Loucy (cell line): ENCODE data around the gene USP20.

Source experiments
- H2AFZ ChIP-seq: fragments of 200-600 bp; sonication (generic); 2 replicates; pipeline ENCODE4 v1.6.0; 2016; ENCODE audit warnings: antibody characterized with exemption, mild to moderate bottlenecking, low read length, moderate library complexity
- H3F3A ChIP-seq: fragments of 200-600 bp; 2 replicates; pipeline ENCODE4 v1.6.0; 2016; ENCODE audit warnings: antibody characterized with exemption, low read depth, mild to moderate bottlenecking
- H3K27me3 ChIP-seq: fragments of 200-600 bp; sonication (generic); 2 replicates; pipeline ENCODE4 v1.6.1; 2014; ENCODE audit warnings: low read length, mild to moderate bottlenecking; ENCODE audit not compliant: insufficient read depth, poor library complexity, severe bottlenecking
- H3K36me3 ChIP-seq: fragments of 200-600 bp; sonication (generic); 2 replicates; pipeline ENCODE4 v1.6.1; 2016; ENCODE audit warnings: low read length; ENCODE audit not compliant: insufficient read depth
- H3K4me1 ChIP-seq: fragments of 200-600 bp; sonication (generic); 2 replicates; pipeline ENCODE4 v1.5.1; 2014; ENCODE audit warnings: low read length, mild to moderate bottlenecking; ENCODE audit not compliant: insufficient read depth, poor library complexity, severe bottlenecking
- H3K4me2 ChIP-seq: fragments of 200-600 bp; sonication (generic); 2 replicates; pipeline ENCODE4 v1.6.0; 2014; ENCODE audit warnings: antibody characterized with exemption, low read length, low read depth, mild to moderate bottlenecking; ENCODE audit not compliant: poor library complexity, severe bottlenecking
- H3K4me3 ChIP-seq: fragments of 200-600 bp; sonication (generic); 2 replicates; pipeline ENCODE4 v1.5.1; 2014; ENCODE audit warnings: low read length, mild to moderate bottlenecking, mixed read lengths; ENCODE audit not compliant: poor library complexity, severe bottlenecking
- H3K79me2 ChIP-seq: fragments of 200-600 bp; sonication (generic); 2 replicates; pipeline ENCODE4 v1.6.1; 2014; ENCODE audit warnings: low read length; ENCODE audit not compliant: insufficient read depth
- H3K9ac ChIP-seq: fragments of 200-600 bp; sonication (generic); 2 replicates; pipeline ENCODE4 v1.6.0; 2014; ENCODE audit warnings: mild to moderate bottlenecking, low read depth, low read length, moderate library complexity; ENCODE audit not compliant: poor library complexity, severe bottlenecking
- H3K9me2 ChIP-seq: fragments of 200-600 bp; sonication (generic); replicated peaks from 2 replicates; pipeline ENCODE4 v1.6.1; 2016; ENCODE audit warnings: low read depth, low read length, mixed read lengths
- H3K9me3 ChIP-seq: fragments of 200-600 bp; sonication (generic); 2 replicates; pipeline ENCODE4 v1.6.1; 2014; ENCODE audit warnings: mild to moderate bottlenecking, antibody characterized with exemption, low read length, low read depth; ENCODE audit not compliant: insufficient read depth
- H4K20me1 ChIP-seq: fragments of 200-600 bp; sonication (generic); 2 replicates; pipeline ENCODE4 v1.6.0; 2014; ENCODE audit warnings: antibody characterized with exemption, low read length, mild to moderate bottlenecking; ENCODE audit not compliant: insufficient read depth, poor library complexity, severe bottlenecking
- EZH2phosphoT487 ChIP-seq: fragments of 200-600 bp; IDR thresholded peaks from 2 replicates; pipeline ENCODE4 v1.6.1; 2018; ENCODE audit warnings: antibody characterized with exemption, mild to moderate bottlenecking, moderate library complexity, borderline replicate concordance
- TF ChIP-seq, protein P1 (sequence below): fragments of 200-600 bp; sonication (generic); conservative IDR thresholded peaks from 2 replicates; pipeline ENCODE4 v1.5.1; 2014; ENCODE audit warnings: mild to moderate bottlenecking, antibody characterized with exemption, low read length

The USP20 gene

DNA sequence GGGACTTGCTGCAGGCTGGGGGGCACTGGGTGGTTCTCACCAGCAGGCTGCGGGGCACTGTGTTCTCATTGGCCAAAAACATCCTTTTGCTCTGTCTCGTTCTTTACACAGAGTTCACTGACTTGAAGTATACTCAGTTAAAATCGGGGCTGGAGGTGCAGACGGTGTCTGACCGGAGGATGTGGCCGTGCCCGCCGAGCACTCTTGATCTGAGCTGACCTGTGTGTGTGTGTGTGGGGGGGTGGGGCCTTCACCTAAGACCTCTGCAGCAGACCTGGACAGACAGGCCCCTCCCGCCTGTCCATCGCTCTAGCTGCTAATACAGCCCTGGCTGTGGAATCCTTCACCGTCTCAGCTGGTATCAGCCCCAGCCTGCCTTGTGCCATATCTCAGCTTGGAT is 25.1 kb upstream of the USP20 start:
- Histone ChIP-seq H3K4me1 (no peaks in the 10 kb centered on the region), H3K79me2 (peaks cover 4% of the 10 kb centered on the region; the same call in 1 of the 2 replicates), H3F3A (no peaks in the 10 kb centered on the region), H3K4me2 (no peak overlapping the region), H3K27me3 (no peaks in the 10 kb centered on the region), H3K9me3 (no peaks in the 10 kb centered on the region), H4K20me1 (no peaks in the 10 kb centered on the region), H3K9ac (no peak overlapping the region), H2AFZ (no peak overlapping the region), H3K36me3 (no peaks in the 10 kb centered on the region), H3K4me3 (no peak overlapping the region), H3K9me2 (no peaks in the 10 kb centered on the region)
- no peak for TF ChIP-seq EZH2phosphoT487
- TF ChIP-seq, protein P1, sequence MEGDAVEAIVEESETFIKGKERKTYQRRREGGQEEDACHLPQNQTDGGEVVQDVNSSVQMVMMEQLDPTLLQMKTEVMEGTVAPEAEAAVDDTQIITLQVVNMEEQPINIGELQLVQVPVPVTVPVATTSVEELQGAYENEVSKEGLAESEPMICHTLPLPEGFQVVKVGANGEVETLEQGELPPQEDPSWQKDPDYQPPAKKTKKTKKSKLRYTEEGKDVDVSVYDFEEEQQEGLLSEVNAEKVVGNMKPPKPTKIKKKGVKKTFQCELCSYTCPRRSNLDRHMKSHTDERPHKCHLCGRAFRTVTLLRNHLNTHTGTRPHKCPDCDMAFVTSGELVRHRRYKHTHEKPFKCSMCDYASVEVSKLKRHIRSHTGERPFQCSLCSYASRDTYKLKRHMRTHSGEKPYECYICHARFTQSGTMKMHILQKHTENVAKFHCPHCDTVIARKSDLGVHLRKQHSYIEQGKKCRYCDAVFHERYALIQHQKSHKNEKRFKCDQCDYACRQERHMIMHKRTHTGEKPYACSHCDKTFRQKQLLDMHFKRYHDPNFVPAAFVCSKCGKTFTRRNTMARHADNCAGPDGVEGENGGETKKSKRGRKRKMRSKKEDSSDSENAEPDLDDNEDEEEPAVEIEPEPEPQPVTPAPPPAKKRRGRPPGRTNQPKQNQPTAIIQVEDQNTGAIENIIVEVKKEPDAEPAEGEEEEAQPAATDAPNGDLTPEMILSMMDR = no peak

DNA sequence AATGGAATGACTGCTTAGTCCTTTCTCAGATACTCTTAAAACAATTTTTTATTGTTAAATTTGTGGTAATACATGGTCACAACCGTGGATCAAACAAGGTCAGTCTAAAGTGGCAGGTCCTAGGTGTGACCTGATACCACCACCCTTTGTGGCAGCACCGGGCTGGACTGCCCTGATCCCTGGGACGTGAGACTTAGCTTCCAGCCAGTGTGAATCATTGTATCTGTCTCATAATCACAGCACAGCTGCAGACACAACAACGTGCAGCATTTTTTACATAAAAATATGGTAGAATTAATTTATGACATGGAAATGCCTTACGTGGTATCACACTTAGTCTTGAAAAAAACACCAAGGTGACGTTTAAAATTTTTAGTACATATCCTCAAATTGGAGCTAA is 24.5 kb upstream of the USP20 start:
- no peaks in the 10 kb centered on the region for H4K20me1 ChIP-seq
- H3K4me3 ChIP-seq = no peak overlapping the region

DNA sequence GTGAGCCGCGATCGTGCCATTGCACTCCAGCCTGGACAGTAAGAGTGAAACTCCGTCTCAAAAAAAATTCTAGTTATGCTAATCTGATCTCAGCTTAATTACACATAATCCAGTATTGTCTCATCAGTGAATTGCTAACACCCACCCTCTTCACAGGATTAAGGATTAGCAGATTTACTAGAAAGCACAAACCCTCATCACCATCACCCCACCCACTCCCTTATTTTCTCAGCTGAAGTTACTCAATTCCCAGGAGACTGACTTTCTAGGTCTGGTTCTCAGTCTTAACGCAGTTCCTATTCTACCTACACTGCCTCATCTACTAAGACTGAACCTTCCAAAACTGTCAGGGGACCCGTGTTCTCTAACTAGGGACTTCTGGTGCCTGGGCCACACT is 23.3 kb upstream of the USP20 start:
- no peak for TF ChIP-seq EZH2phosphoT487
- TF ChIP-seq, protein P1 = no peak
- H3F3A ChIP-seq = no peaks in the 10 kb centered on the region

More for the DNA sequence above, 24.5 kb upstream of the USP20 start:
- Histone ChIP-seq H3K4me1 (no peaks in the 10 kb centered on the region), H3K9me3 (no peaks in the 10 kb centered on the region), H3K4me2 (no peak overlapping the region), H3K9ac (no peak overlapping the region), H3K9me2 (no peaks in the 10 kb centered on the region), H2AFZ (no peak overlapping the region), H3K27me3 (no peaks in the 10 kb centered on the region), H3K79me2 (no peaks in the 10 kb centered on the region), H3F3A (no peaks in the 10 kb centered on the region), H3K36me3 (no peaks in the 10 kb centered on the region)
- no peak for TF ChIP-seq EZH2phosphoT487
- TF ChIP-seq, protein P1 = no peak

More for the DNA sequence above, 23.3 kb upstream of the USP20 start:
- Histone ChIP-seq H3K9me2 (no peaks in the 10 kb centered on the region), H3K4me1 (no peaks in the 10 kb centered on the region), H4K20me1 (no peaks in the 10 kb centered on the region), H3K79me2 (no peaks in the 10 kb centered on the region), H3K9me3 (no peaks in the 10 kb centered on the region), H2AFZ (no peak overlapping the region), H3K4me2 (no peak overlapping the region), H3K4me3 (no peak overlapping the region), H3K36me3 (no peaks in the 10 kb centered on the region; the same call in 1 of the 2 replicates), H3K9ac (no peak overlapping the region), H3K27me3 (no peaks in the 10 kb centered on the region)
